GM18907 (cell line): Measurements from ENCODE around the gene RBM47.

Experiments
- ATAC-seq: cut with Tn5 transposase; IDR thresholded peaks from one replicate; pipeline ENCODE4 v1.9.1; 2021; ENCODE audit warnings: mild to moderate bottlenecking, moderate library complexity; ENCODE audit not compliant: unreplicated experiment

The RBM47 gene

GRCh38 chr4:40592034-40592433 lies 37.6 kb downstream of the RBM47 start:
- ATAC-seq, result no peak

GRCh38 chr4:40587826-40588225 lies 41.8 kb downstream of the RBM47 start:
- no peak for ATAC-seq

- ATAC-seq, result no peak
Measured at GRCh38 chr4:40587351-40587750, 42.3 kb downstream of the RBM47 start.

GRCh38 chr4:40586729-40587128 lies 42.9 kb downstream of the RBM47 start:
- ATAC-seq, result no peak

- no peak for ATAC-seq
Measured at GRCh38 chr4:40586034-40586433, 43.6 kb downstream of the RBM47 start.

- ATAC-seq, result no peak
Measured at GRCh38 chr4:40585201-40585799, 44.4 kb downstream of the RBM47 start.

- no peak for ATAC-seq
Measured at GRCh38 chr4:40584517-40585141, 45.0 kb downstream of the RBM47 start.

- ATAC-seq, result no peak
Measured at GRCh38 chr4:40583850-40584439, 45.7 kb downstream of the RBM47 start.

GRCh38 chr4:40582413-40582812 lies 47.3 kb downstream of the RBM47 start:
- ATAC-seq, result no peak

- no peak for ATAC-seq
Measured at GRCh38 chr4:40581254-40582140, 48.2 kb downstream of the RBM47 start.

GRCh38 chr4:40579983-40580382 lies 49.7 kb downstream of the RBM47 start:
- ATAC-seq, result no peak

- no peak for ATAC-seq
Measured at GRCh38 chr4:40577588-40578253, 51.9 kb downstream of the RBM47 start.

GRCh38 chr4:40576651-40577480 lies 52.8 kb downstream of the RBM47 start:
- peak; percentile 79 for ATAC-seq

GRCh38 chr4:40575846-40576245 lies 53.8 kb downstream of the RBM47 start:
- no peak for ATAC-seq

- ATAC-seq, result no peak
Measured at GRCh38 chr4:40573593-40574311, 55.9 kb downstream of the RBM47 start.

- ATAC-seq, result no peak
Measured at GRCh38 chr4:40572692-40573310, 56.9 kb downstream of the RBM47 start.

- no peak for ATAC-seq
Measured at GRCh38 chr4:40571208-40571607, 58.5 kb downstream of the RBM47 start.

GRCh38 chr4:40570348-40571077 lies 59.2 kb downstream of the RBM47 start:
- no peak for ATAC-seq
